ENCODE data around the gene PRPSAP2.

PRPSAP2 gene

DNA sequence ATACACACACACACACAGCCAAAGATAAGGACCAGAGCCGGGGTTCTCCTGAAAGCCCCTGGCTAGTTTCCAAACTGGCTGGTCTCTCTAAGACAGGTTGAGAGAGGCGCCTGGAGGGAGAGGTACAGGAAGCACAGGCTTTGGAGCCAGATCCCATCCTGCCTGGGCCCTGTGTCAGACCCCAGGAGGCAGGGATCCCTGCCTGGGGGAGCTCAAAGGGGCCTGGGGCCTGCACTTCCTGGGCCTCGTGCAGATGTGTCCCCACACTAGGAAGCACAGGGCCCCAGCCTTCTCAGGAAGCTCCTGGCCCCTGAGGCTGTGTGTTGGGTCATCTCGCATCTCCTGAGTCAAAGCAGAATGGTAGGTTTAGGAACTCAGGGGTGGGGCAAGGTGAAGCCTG, 110.0 kb downstream of the PRPSAP2 start:
- TF ChIP-seq, protein P1, sequence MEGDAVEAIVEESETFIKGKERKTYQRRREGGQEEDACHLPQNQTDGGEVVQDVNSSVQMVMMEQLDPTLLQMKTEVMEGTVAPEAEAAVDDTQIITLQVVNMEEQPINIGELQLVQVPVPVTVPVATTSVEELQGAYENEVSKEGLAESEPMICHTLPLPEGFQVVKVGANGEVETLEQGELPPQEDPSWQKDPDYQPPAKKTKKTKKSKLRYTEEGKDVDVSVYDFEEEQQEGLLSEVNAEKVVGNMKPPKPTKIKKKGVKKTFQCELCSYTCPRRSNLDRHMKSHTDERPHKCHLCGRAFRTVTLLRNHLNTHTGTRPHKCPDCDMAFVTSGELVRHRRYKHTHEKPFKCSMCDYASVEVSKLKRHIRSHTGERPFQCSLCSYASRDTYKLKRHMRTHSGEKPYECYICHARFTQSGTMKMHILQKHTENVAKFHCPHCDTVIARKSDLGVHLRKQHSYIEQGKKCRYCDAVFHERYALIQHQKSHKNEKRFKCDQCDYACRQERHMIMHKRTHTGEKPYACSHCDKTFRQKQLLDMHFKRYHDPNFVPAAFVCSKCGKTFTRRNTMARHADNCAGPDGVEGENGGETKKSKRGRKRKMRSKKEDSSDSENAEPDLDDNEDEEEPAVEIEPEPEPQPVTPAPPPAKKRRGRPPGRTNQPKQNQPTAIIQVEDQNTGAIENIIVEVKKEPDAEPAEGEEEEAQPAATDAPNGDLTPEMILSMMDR (conservative IDR thresholded peaks at IDR 0.05; ENCODE audit: low read depth, low read length), result no peak
- no peak overlapping the region for H3K4me3 ChIP-seq (ENCODE audit: low read depth, low read length)
- no peak for DNase-seq (ENCODE audit: low read depth)

DNA sequence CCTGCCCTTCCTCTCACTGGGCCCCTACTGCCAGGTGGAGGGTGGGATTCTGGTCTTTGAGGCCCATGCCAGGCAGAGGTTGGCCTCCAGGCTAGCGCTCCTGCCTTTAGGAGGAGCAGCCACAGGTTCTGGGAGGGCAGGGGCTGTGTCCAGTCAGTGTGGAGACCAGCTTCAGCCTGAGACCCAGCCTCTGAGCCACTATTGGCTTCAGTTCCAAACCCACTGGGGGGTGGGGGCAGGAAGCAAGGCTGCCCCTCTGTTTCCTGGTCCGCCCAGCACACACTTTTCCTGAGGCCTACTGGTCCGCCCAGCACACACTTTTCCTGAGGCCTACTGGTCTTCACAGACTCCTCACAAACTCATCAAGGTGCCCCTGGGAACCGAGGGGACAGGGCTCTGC, 110.4 kb downstream of the PRPSAP2 start:
- H3K4me3 ChIP-seq (ENCODE audit: low read depth, low read length), result no peak overlapping the region
- no peak for DNase-seq (ENCODE audit: low read depth)
- TF ChIP-seq, protein P1 (conservative IDR thresholded peaks at IDR 0.05; ENCODE audit: low read depth, low read length), result no peak

DNA sequence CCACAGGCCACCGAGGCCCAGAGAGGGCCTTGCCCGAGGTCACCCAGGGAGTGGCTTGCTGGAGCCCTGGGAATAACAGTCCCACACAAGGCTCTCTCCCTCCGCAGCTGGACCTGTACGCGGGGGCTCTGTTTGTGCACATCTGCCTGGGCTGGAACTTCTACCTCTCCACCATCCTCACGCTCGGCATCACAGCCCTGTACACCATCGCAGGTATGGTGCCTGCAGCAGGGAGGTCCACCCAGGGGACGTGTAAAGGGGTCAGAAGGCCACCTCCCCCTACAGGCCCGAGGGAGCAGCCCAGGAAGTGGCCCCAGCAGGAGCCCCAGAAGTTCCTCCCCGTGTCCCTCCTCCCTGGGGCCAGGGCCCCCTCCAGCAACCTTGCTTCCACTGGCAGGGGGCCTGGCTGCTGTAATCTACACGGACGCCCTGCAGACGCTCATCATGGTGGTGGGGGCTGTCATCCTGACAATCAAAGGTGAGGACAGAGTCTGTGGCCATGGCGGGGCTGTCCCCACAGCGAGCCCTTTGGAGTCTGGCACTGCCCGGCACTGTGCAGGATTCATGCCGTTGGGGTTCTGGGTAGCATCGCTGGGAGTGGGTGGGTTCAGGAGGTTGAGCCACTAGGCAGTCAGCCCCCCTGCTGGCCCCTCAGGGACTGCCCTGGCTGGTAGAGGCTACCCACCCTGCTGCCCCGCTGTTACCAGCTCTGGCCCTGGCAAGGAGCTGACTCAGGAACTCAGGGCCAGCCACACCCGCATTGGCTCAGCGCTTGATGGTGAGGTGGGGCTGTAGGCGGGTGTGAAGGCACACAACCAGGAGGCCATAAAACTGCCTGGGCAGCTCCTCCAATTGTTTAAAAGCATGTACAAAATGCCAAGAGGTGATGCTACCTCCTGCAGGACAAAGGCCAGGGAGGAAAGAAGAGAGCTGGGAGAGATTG, 111.3 kb downstream of the PRPSAP2 start:
- TF ChIP-seq, protein P1 (conservative IDR thresholded peaks at IDR 0.05; ENCODE audit: low read depth, low read length), result no peak
- no peak overlapping the region for H3K4me3 ChIP-seq (ENCODE audit: low read depth, low read length)
- DNase-seq (ENCODE audit: low read depth), result no peak

DNA sequence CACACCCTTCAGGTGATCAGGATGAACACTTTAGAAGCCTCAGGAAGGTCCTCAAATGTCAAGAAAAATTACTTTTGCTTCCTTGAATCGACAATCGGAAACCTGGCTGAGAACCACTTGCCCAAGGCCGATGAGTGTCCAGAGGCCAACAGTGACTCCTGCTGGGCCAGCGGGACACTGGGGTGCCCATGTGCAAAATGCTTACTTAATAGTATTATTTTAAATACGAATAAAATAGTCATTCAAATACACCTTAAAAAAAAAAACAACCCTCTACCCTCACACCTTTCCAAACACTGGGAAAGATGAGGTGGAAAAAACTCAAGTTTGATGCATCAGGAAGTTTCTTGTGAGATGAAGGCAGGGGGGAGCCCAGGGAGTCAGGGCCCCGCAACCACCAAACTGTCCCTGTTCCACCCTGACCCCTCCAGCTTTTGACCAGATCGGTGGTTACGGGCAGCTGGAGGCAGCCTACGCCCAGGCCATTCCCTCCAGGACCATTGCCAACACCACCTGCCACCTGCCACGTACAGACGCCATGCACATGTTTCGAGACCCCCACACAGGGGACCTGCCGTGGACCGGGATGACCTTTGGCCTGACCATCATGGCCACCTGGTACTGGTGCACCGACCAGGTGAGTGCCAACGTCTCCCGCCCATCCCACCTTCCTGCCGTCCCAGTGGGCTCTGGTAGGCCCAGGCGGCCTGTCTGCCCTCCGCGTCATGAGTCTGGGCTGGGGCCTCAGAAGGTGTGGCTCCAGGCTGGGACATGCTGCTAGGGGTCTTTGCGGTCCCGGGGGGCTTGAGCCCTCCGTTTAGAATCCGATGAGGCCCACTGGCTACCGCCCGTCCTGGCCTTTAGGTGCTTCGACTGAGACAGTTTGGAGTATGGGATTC, 112.9 kb downstream of the PRPSAP2 start:
- TF ChIP-seq, protein P1 (conservative IDR thresholded peaks at IDR 0.05; ENCODE audit: low read depth, low read length), result peak; percentile 17
- H3K4me3 ChIP-seq (ENCODE audit: low read depth, low read length), result no peak overlapping the region
- DNase-seq (ENCODE audit: low read depth), result no peak

DNA sequence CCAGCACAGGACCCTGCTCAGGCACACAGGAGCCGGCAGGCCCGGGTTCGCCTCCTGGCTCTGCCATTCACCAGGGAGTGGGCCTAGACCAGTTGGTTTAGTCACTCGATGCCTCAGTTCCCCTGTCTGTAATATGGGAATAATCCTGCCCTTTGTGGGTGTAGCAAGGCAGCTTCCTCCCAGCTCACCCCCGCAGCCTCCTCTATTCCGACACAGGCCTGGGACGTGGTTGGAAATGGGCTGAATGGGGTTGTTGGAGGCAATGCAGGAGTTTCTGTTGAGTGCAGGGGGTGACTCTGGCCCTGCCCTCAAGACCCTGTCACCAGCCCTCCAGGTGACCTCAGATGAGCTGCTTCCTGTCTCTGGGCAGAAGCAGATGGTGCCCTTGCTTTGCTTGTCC, 113.9 kb downstream of the PRPSAP2 start:
- no peak for DNase-seq (ENCODE audit: low read depth)
- TF ChIP-seq, protein P1 (conservative IDR thresholded peaks at IDR 0.05; ENCODE audit: low read depth, low read length), result no peak
- H3K4me3 ChIP-seq (ENCODE audit: low read depth, low read length), result no peak overlapping the region

DNA sequence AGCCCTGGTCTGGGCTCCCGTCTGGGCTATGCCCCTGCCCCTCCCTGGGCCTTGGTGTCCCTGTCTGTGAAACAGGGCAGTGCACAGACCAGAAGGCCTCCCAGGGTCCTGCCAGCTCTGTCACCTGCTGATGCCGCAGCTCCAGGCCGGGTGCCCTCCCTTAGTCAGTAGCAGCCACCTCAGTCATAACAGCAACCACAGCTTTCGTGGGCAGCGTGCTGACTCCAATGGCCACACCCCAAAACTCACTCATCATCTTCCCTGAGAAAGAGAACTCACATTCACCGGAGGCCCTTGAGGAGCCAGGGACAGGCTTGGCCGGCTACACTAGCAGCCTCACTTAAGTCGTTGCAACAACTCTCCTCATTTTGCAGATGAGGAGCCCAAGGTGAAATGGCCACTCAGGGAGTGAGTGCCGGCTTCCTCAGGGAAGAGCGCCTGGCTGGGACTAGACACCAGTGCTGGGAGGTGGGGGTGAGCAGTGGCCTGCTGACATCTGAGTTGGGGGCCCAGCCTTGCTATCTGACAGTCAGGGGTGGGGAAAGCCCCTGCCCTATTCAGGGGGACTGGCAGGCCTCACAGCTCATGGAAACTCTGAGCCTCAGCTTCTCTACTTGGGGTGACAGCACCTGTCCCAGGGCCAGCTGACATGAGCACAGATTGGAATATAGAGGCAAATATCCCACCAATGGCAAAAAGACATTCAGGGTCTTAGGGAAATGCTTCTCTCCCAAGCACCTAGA, 116.6 kb downstream of the PRPSAP2 start:
- no peak overlapping the region for H3K4me3 ChIP-seq (ENCODE audit: low read depth, low read length)
- DNase-seq (ENCODE audit: low read depth), result no peak
- TF ChIP-seq, protein P1 (conservative IDR thresholded peaks at IDR 0.05; ENCODE audit: low read depth, low read length), result no peak
